Thyroid gland (tissue), 4 donors: ENCODE data around the gene RBMS2.

Experiments
- POLR2A ChIP-seq, 2 donors: fragments of 450-650 bp; IDR thresholded peaks; one replicate each; pipeline ENCODE4 v1.6.1; 2017; ENCODE audit warnings: antibody characterized with exemption in 2 of 2, mild to moderate bottlenecking in 2 of 2, moderate library complexity in 1 of 2
- TF ChIP-seq, protein P1 (sequence below), 6 experiments: fragments of 200-600 bp in 3 of 6; fragments of 450-650 bp in 3 of 6; sonication (generic) in 3 of 6; IDR thresholded peaks; one replicate each; pipeline ENCODE4 v1.5.1; 2016 to 2019; ENCODE audit warnings: antibody characterized with exemption in 6 of 6, mild to moderate bottlenecking in 2 of 6, inconsistent platforms in 1 of 6, moderate library complexity in 1 of 6

DNA sequence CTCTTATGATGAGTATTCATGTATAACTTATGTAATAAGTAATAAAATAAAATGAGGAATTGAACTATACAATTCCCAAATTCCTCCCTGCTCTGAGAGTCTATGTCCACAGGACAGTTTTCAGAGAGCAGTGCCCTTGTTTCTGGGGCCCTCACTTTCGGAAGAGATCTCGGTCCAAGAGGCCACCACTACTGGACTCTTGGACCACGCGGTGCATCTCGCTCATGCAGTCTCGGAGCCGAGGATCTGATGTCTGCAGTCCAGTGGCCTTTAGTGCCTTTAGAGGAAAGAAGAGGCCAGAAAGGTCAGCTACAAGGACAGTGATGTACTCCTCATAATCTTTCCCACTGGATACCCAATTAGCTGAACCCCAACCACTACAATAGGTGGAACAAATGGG is 42.0 kb upstream of the RBMS2 start:
- TF ChIP-seq, protein P1, sequence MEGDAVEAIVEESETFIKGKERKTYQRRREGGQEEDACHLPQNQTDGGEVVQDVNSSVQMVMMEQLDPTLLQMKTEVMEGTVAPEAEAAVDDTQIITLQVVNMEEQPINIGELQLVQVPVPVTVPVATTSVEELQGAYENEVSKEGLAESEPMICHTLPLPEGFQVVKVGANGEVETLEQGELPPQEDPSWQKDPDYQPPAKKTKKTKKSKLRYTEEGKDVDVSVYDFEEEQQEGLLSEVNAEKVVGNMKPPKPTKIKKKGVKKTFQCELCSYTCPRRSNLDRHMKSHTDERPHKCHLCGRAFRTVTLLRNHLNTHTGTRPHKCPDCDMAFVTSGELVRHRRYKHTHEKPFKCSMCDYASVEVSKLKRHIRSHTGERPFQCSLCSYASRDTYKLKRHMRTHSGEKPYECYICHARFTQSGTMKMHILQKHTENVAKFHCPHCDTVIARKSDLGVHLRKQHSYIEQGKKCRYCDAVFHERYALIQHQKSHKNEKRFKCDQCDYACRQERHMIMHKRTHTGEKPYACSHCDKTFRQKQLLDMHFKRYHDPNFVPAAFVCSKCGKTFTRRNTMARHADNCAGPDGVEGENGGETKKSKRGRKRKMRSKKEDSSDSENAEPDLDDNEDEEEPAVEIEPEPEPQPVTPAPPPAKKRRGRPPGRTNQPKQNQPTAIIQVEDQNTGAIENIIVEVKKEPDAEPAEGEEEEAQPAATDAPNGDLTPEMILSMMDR (IDR thresholded peaks at IDR 0.05) = no peak
- no peak for TF ChIP-seq POLR2A (IDR thresholded peaks at IDR 0.05)
